ENCODE measurements around the gene BUB1. TPM values are rescaled to one million over a fixed set of nuclear protein-coding genes. Genes with fewer than 3 reads are reported as not detected.

BUB1 gene
- 83.2 TPM for polyA plus RNA-seq (2013, experiment 1 of 4)
- polyA plus RNA-seq (2013, experiment 2 of 4) = 69.0 TPM
- 76.0 TPM for polyA plus RNA-seq (2013, experiment 3 of 4)
- 73.5 TPM for polyA plus RNA-seq (2013, experiment 4 of 4)

- Histone ChIP-seq H3K27me3 (ENCODE audit: control insufficient read depth, insufficient read depth, low read length, poor library complexity, severe bottlenecking) (no peaks in the 10 kb centered on the region), H3K9me3 (ENCODE audit: control insufficient read depth, low read length) (no peaks in the 10 kb centered on the region)
- 0% methylated on average over 58 of the region's 58 CpGs for WGBS, 2 experiments
Observed at GRCh38 chr2:110677530-110678456, at the start of gene BUB1. TSS of gene BUB1 (minus strand) at chr2:110678063. CDS start at chr2:110677995, 68 bp downstream.

GRCh38 chr2:110726285-110726684 lies 48.4 kb upstream of the BUB1 start:
- WGBS, 2 experiments = 75 to 86% methylated on average over 2 of the region's 2 CpGs

More at GRCh38 chr2:110677530-110678456, at the start of gene BUB1:
- peak within 1 kb of the TSS; percentile 82 for H3K4me3 ChIP-seq (ENCODE audit: insufficient read depth, low read depth, low read length)
- peak within 1 kb of the TSS; percentile 2 for H3K27ac ChIP-seq (ENCODE audit: insufficient read depth, low read depth, low read length, poor library complexity, severe bottlenecking)
- peaks cover 7% of the 10 kb centered on the region for H3K36me3 ChIP-seq (ENCODE audit: control insufficient read depth, insufficient read depth, low read length)
- H3K4me1 ChIP-seq (ENCODE audit: control insufficient read depth, insufficient read depth, low read length) = peaks cover 14% of the 10 kb centered on the region

DNA sequence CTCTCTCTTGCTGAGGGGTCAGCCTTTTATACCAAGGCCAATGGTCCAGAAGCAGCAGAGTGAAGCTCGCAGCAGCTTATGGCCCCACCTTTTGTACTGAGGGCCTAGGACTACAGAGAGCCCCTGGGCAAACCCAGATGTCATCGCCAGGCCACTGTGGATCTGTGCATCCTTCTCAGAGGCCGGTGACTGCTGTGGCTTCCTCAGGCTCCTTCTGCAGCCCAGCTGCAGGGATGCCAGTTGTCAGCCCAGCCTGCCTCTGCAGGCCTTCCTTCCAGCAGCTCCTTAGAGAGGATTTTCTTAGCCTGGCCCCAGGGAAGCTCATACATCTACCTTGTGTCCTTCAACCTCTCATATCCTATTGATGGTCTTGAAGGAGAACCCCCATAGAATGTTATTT lies 48.0 kb upstream of the BUB1 start:
- Histone ChIP-seq H3K4me1 (ENCODE audit: control insufficient read depth, insufficient read depth, low read length) (no peaks in the 10 kb centered on the region), H3K4me3 (ENCODE audit: insufficient read depth, low read depth, low read length) (no peak overlapping the region), H3K9me3 (ENCODE audit: control insufficient read depth, low read length) (no peaks in the 10 kb centered on the region), H3K27me3 (ENCODE audit: control insufficient read depth, insufficient read depth, low read length, poor library complexity, severe bottlenecking) (peaks cover 5% of the 10 kb centered on the region), H3K36me3 (ENCODE audit: control insufficient read depth, insufficient read depth, low read length) (no peaks in the 10 kb centered on the region), H3K27ac (ENCODE audit: insufficient read depth, low read depth, low read length, poor library complexity, severe bottlenecking) (no peak overlapping the region)
- 95% methylated on average over 3 of the region's 3 CpGs for WGBS, 2 experiments

More at GRCh38 chr2:110726285-110726684, 48.4 kb upstream of the BUB1 start:
- no peak overlapping the region for H3K4me3 ChIP-seq (ENCODE audit: insufficient read depth, low read depth, low read length)
- no peaks in the 10 kb centered on the region for H3K9me3 ChIP-seq (ENCODE audit: control insufficient read depth, low read length)
- no peak overlapping the region for H3K27ac ChIP-seq (ENCODE audit: insufficient read depth, low read depth, low read length, poor library complexity, severe bottlenecking)
- H3K36me3 ChIP-seq (ENCODE audit: control insufficient read depth, insufficient read depth, low read length) = no peaks in the 10 kb centered on the region
- H3K4me1 ChIP-seq (ENCODE audit: control insufficient read depth, insufficient read depth, low read length) = no peaks in the 10 kb centered on the region
- peaks cover 9% of the 10 kb centered on the region for H3K27me3 ChIP-seq (ENCODE audit: control insufficient read depth, insufficient read depth, low read length, poor library complexity, severe bottlenecking)

GRCh38 chr2:110725370-110725769 lies 47.5 kb upstream of the BUB1 start:
- WGBS, 2 experiments = 94 to 95% methylated on average over 9 of the region's 9 CpGs
- H3K9me3 ChIP-seq (ENCODE audit: control insufficient read depth, low read length) = no peaks in the 10 kb centered on the region

GRCh38 chr2:110724820-110725219 lies 47.0 kb upstream of the BUB1 start:
- Histone ChIP-seq H3K9me3 (ENCODE audit: control insufficient read depth, low read length) (no peaks in the 10 kb centered on the region), H3K4me3 (ENCODE audit: insufficient read depth, low read depth, low read length) (no peak overlapping the region), H3K4me1 (ENCODE audit: control insufficient read depth, insufficient read depth, low read length) (no peaks in the 10 kb centered on the region), H3K27ac (ENCODE audit: insufficient read depth, low read depth, low read length, poor library complexity, severe bottlenecking) (no peak overlapping the region), H3K27me3 (ENCODE audit: control insufficient read depth, insufficient read depth, low read length, poor library complexity, severe bottlenecking) (no peaks in the 10 kb centered on the region), H3K36me3 (ENCODE audit: control insufficient read depth, insufficient read depth, low read length) (no peaks in the 10 kb centered on the region)
- WGBS, 2 experiments = 88 to 92% methylated on average over 2 of the region's 2 CpGs

More at GRCh38 chr2:110725370-110725769, 47.5 kb upstream of the BUB1 start:
- no peak overlapping the region for H3K27ac ChIP-seq (ENCODE audit: insufficient read depth, low read depth, low read length, poor library complexity, severe bottlenecking)
- H3K27me3 ChIP-seq (ENCODE audit: control insufficient read depth, insufficient read depth, low read length, poor library complexity, severe bottlenecking) = peaks cover under 1% of the 10 kb centered on the region
- H3K4me3 ChIP-seq (ENCODE audit: insufficient read depth, low read depth, low read length) = no peak overlapping the region
- no peaks in the 10 kb centered on the region for H3K36me3 ChIP-seq (ENCODE audit: control insufficient read depth, insufficient read depth, low read length)
- no peaks in the 10 kb centered on the region for H3K4me1 ChIP-seq (ENCODE audit: control insufficient read depth, insufficient read depth, low read length)

DNA sequence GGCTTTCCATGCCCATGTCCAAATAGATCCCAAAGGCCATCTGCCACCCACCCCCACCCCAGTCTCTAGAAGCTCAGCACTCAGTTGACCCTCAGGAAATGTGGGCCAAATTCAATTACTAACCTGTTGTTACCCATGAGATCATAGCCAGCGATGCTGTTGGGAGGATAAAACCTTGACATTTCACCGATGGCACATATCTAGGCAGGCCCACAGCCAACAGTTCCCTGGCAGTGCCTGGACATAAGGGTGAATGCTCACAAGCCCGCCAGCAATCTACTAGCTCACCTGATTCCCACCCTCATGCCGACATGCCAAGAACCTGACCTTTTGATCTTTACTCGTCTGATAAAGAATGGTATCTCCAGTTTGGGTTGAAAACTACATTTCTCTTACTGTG lies 42.7 kb upstream of the BUB1 start:
- no peaks in the 10 kb centered on the region for H3K27me3 ChIP-seq (ENCODE audit: control insufficient read depth, insufficient read depth, low read length, poor library complexity, severe bottlenecking)
- WGBS, 2 experiments = 96 to 98% methylated on average over 4 to 5 of the region's 5 CpGs
- no peaks in the 10 kb centered on the region for H3K4me1 ChIP-seq (ENCODE audit: control insufficient read depth, insufficient read depth, low read length)
- H3K36me3 ChIP-seq (ENCODE audit: control insufficient read depth, insufficient read depth, low read length) = no peaks in the 10 kb centered on the region
- no peak overlapping the region for H3K27ac ChIP-seq (ENCODE audit: insufficient read depth, low read depth, low read length, poor library complexity, severe bottlenecking)
- no peaks in the 10 kb centered on the region for H3K9me3 ChIP-seq (ENCODE audit: control insufficient read depth, low read length)
- no peak overlapping the region for H3K4me3 ChIP-seq (ENCODE audit: insufficient read depth, low read depth, low read length)

DNA sequence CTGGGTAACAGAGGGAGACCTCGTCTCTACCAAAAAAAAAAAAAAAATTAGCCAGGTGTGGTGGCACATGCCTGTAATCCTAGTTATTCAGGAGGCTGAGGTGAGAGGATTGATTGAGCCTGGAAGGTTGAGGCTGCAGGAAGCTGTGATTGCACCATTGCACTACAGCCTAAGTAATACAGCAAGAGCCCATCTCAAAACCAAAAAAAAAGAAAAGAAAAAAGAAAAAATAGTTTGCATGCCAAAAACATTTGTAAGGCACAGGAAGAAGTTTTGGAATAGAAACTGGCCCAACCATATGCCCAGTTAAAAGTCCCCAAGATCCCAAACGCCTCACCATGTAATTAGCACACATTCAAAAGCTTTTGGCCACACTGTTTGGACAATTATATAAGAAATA lies 41.1 kb upstream of the BUB1 start:
- WGBS, 2 experiments = 85 to 96% methylated on average over 2 of the region's 2 CpGs
- Histone ChIP-seq H3K27ac (ENCODE audit: insufficient read depth, low read depth, low read length, poor library complexity, severe bottlenecking) (no peak overlapping the region), H3K4me3 (ENCODE audit: insufficient read depth, low read depth, low read length) (no peak overlapping the region), H3K27me3 (ENCODE audit: control insufficient read depth, insufficient read depth, low read length, poor library complexity, severe bottlenecking) (no peaks in the 10 kb centered on the region), H3K36me3 (ENCODE audit: control insufficient read depth, insufficient read depth, low read length) (no peaks in the 10 kb centered on the region), H3K9me3 (ENCODE audit: control insufficient read depth, low read length) (no peaks in the 10 kb centered on the region), H3K4me1 (ENCODE audit: control insufficient read depth, insufficient read depth, low read length) (no peaks in the 10 kb centered on the region)

DNA sequence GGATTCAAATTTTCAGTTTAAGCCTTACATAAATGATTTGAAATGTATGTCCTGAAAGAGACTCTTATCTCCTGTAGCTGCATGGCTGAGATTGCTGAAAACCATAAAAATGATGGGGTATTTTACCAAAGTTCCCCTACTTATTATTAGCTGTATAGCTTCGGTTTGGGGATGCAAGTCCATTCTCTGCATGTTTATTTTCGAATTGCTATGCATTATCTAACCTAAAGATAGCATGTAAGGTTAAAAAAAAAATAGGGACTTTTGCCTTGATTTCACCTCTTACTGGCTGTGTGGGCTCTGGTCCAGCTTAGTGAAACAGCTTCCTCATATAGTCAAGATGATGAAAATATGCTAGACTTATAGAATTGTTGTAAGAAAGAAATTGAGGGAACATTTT lies 40.5 kb upstream of the BUB1 start:
- H3K4me1 ChIP-seq (ENCODE audit: control insufficient read depth, insufficient read depth, low read length) = no peaks in the 10 kb centered on the region
- no peaks in the 10 kb centered on the region for H3K27me3 ChIP-seq (ENCODE audit: control insufficient read depth, insufficient read depth, low read length, poor library complexity, severe bottlenecking)
- no peak overlapping the region for H3K4me3 ChIP-seq (ENCODE audit: insufficient read depth, low read depth, low read length)
- WGBS, 2 experiments = 100% methylated on average over 1 to 2 of the region's 2 CpGs
- H3K27ac ChIP-seq (ENCODE audit: insufficient read depth, low read depth, low read length, poor library complexity, severe bottlenecking) = no peak overlapping the region
- H3K36me3 ChIP-seq (ENCODE audit: control insufficient read depth, insufficient read depth, low read length) = no peaks in the 10 kb centered on the region
- no peaks in the 10 kb centered on the region for H3K9me3 ChIP-seq (ENCODE audit: control insufficient read depth, low read length)

DNA sequence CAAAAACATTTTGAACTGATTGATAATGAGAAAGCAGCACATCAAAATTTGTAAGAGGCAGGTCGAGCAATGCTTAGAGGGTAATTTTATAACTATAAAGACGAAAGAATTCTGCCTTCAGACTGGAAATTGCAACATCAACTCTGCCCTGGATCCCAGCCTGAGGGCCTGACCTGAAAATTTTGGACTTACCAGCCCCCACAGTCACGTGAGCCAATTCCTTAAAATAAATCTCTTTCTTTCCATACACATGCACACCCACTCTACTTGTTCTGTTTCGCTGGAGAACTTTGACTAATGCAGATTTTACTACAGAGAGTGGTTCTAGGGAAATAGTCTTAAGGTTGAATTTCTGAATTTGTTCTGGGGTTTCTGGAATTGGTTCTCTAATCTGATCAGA lies 39.9 kb upstream of the BUB1 start:
- WGBS, 2 experiments = 87 to 91% methylated on average over 4 of the region's 4 CpGs
- Histone ChIP-seq H3K36me3 (ENCODE audit: control insufficient read depth, insufficient read depth, low read length) (no peaks in the 10 kb centered on the region), H3K4me3 (ENCODE audit: insufficient read depth, low read depth, low read length) (no peak overlapping the region), H3K9me3 (ENCODE audit: control insufficient read depth, low read length) (no peaks in the 10 kb centered on the region), H3K27me3 (ENCODE audit: control insufficient read depth, insufficient read depth, low read length, poor library complexity, severe bottlenecking) (no peaks in the 10 kb centered on the region), H3K27ac (ENCODE audit: insufficient read depth, low read depth, low read length, poor library complexity, severe bottlenecking) (no peak overlapping the region), H3K4me1 (ENCODE audit: control insufficient read depth, insufficient read depth, low read length) (no peaks in the 10 kb centered on the region)

- H3K36me3 ChIP-seq (ENCODE audit: control insufficient read depth, insufficient read depth, low read length) = no peaks in the 10 kb centered on the region
- WGBS, 2 experiments = 81 to 100% methylated on average over 2 to 3 of the region's 3 CpGs
- H3K9me3 ChIP-seq (ENCODE audit: control insufficient read depth, low read length) = no peaks in the 10 kb centered on the region
- no peaks in the 10 kb centered on the region for H3K27me3 ChIP-seq (ENCODE audit: control insufficient read depth, insufficient read depth, low read length, poor library complexity, severe bottlenecking)
- no peak overlapping the region for H3K4me3 ChIP-seq (ENCODE audit: insufficient read depth, low read depth, low read length)
- H3K27ac ChIP-seq (ENCODE audit: insufficient read depth, low read depth, low read length, poor library complexity, severe bottlenecking) = no peak overlapping the region
- no peaks in the 10 kb centered on the region for H3K4me1 ChIP-seq (ENCODE audit: control insufficient read depth, insufficient read depth, low read length)
Observed at GRCh38 chr2:110716959-110717645, 39.2 kb upstream of the BUB1 start.
